Endodermal cell (in vitro differentiated cells): ENCODE data around the gene FAM78A. TPM values are rescaled to one million over a fixed set of nuclear protein-coding genes. Genes with fewer than 3 reads are reported as not detected.

Experiments used
- DNase-seq: peaks from one replicate; pipeline ENCODE4 v3.0.0-alpha.2; 2017
- H3K27ac ChIP-seq: 2 replicates; pipeline ENCODE4 v1.5.1; 2013; ENCODE audit warnings: mild to moderate bottlenecking, low read depth, low read length, moderate library complexity
- H3K27me3 ChIP-seq: 2 replicates; pipeline ENCODE4 v1.6.1; 2013; ENCODE audit warnings: mild to moderate bottlenecking, low read length, moderate library complexity; ENCODE audit not compliant: insufficient read depth, control insufficient read depth, poor library complexity, severe bottlenecking
- H3K36me3 ChIP-seq: 2 replicates; pipeline ENCODE4 v1.7.0; 2013; ENCODE audit warnings: mild to moderate bottlenecking, low read length, moderate library complexity; ENCODE audit not compliant: control insufficient read depth, insufficient read depth
- H3K4me1 ChIP-seq: one replicate; pipeline ENCODE4 v1.7.0; 2013; ENCODE audit warnings: low read length; ENCODE audit not compliant: control insufficient read depth, insufficient read depth
- H3K4me3 ChIP-seq: 2 replicates; pipeline ENCODE4 v1.5.1; 2013; ENCODE audit warnings: mild to moderate bottlenecking, low read length, moderate library complexity
- H3K9ac ChIP-seq: 2 replicates; pipeline ENCODE4 v1.6.1; 2013; ENCODE audit warnings: mild to moderate bottlenecking, low read length, moderate library complexity; ENCODE audit not compliant: poor library complexity, severe bottlenecking; ENCODE audit errors: extremely low read depth
- H3K9me3 ChIP-seq: 2 replicates; pipeline ENCODE4 v1.6.1; 2013; ENCODE audit warnings: mild to moderate bottlenecking, low read length, moderate library complexity; ENCODE audit not compliant: control insufficient read depth
- H3K27ac Mint-ChIP-seq: 2 replicates; pipeline ENCODE4 v1.8.0; 2020; ENCODE audit warnings: mixed read lengths
- H3K27me3 Mint-ChIP-seq: 2 replicates; pipeline ENCODE4 v1.8.0; 2021; ENCODE audit warnings: mild to moderate bottlenecking, mixed read lengths; ENCODE audit not compliant: insufficient read depth
- H3K36me3 Mint-ChIP-seq: 2 replicates; pipeline ENCODE4 v1.8.0; 2020; ENCODE audit warnings: low read depth, mixed read lengths
- H3K4me1 Mint-ChIP-seq: 2 replicates; pipeline ENCODE4 v1.8.0; 2020; ENCODE audit warnings: mixed read lengths
- H3K4me3 Mint-ChIP-seq: 2 replicates; pipeline ENCODE4 v1.8.0; 2020; ENCODE audit warnings: mild to moderate bottlenecking, moderate library complexity, mixed read lengths
- H3K9me3 Mint-ChIP-seq: 2 replicates; pipeline ENCODE4 v1.8.0; 2020; ENCODE audit warnings: mild to moderate bottlenecking, mixed read lengths
- WGBS, 2 experiments: methylation state at CpG; one replicate each; pipeline versions ENCODE4 v1.1.5 to v1.1.7; 2013; ENCODE audit warnings: missing lambda C conversion rate in 2 of 2, mixed read lengths in 1 of 2; ENCODE audit not compliant: insufficient coverage in 1 of 2, insufficient read length in 1 of 2; 5-methylcytosine and 5-hydroxymethylcytosine counted together
- total RNA-seq, 2 donors: library from RNA; stranded (reverse); fragmentation: NEBNext Ultra II Directional in 1 of 2; extraction: Animal tissue kit (Norgen Biotek cat#: 25700) in 1 of 2; gene quantifications; 2 replicates in 1 of 2; 3 replicates in 1 of 2; pipeline ENCODE4 v1.2.1, GENCODE V29; 2021
- TF ChIP-seq, protein P1 (sequence below): fragments of 200-600 bp; sonication (generic); conservative IDR thresholded peaks from 2 replicates; pipeline ENCODE4 v1.5.0; 2021; ENCODE audit warnings: antibody characterized with exemption, mild to moderate bottlenecking

The FAM78A gene
- total RNA-seq, 2 donors from 2014 or later, result 5.5 to 5.6 TPM

DNA sequence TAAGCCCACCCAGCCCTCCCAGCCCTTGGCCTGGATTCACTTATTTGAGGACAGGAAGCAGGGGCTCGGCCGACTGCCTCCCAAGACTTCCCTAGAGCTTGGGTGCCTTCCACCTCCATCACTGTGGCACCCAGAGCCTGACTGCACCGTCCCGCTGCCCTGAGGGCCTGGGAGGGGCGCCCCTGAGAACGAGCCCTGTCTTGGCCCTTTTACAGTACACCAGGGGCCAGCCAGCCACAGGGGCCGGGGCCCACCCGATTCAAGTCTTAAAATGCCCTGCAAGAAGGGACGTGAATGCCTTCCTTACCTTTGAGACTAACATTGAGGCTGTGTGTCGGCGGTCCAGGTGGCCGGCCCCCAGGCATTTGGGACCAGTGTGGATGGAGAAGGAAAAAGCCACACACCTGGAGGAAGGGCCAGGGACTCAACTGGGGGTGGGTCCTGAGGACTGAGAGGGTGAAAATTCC is 16.8 kb downstream of the FAM78A start:
- DNase-seq, result peak; percentile 48
- TF ChIP-seq, protein P1, sequence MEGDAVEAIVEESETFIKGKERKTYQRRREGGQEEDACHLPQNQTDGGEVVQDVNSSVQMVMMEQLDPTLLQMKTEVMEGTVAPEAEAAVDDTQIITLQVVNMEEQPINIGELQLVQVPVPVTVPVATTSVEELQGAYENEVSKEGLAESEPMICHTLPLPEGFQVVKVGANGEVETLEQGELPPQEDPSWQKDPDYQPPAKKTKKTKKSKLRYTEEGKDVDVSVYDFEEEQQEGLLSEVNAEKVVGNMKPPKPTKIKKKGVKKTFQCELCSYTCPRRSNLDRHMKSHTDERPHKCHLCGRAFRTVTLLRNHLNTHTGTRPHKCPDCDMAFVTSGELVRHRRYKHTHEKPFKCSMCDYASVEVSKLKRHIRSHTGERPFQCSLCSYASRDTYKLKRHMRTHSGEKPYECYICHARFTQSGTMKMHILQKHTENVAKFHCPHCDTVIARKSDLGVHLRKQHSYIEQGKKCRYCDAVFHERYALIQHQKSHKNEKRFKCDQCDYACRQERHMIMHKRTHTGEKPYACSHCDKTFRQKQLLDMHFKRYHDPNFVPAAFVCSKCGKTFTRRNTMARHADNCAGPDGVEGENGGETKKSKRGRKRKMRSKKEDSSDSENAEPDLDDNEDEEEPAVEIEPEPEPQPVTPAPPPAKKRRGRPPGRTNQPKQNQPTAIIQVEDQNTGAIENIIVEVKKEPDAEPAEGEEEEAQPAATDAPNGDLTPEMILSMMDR, result no peak
- no peak overlapping the region for H3K9ac ChIP-seq
- Mint-ChIP-seq H3K4me1 (no peaks in the 10 kb centered on the region), H3K36me3 (peaks cover 16% of the 10 kb centered on the region), H3K4me3 (no peak overlapping the region), H3K9me3 (no peaks in the 10 kb centered on the region), H3K27ac (no peak overlapping the region), H3K27me3 (no peaks in the 10 kb centered on the region)
- no peaks in the 10 kb centered on the region for H3K4me1 ChIP-seq
- no peak overlapping the region for H3K4me3 ChIP-seq
- 89 to 92% methylated on average over 3 to 12 of the region's 12 CpGs for WGBS, 2 experiments
- no peaks in the 10 kb centered on the region for H3K9me3 ChIP-seq
- no peak overlapping the region for H3K27ac ChIP-seq
- no peaks in the 10 kb centered on the region for H3K27me3 ChIP-seq
- H3K36me3 ChIP-seq, result no peaks in the 10 kb centered on the region

DNA sequence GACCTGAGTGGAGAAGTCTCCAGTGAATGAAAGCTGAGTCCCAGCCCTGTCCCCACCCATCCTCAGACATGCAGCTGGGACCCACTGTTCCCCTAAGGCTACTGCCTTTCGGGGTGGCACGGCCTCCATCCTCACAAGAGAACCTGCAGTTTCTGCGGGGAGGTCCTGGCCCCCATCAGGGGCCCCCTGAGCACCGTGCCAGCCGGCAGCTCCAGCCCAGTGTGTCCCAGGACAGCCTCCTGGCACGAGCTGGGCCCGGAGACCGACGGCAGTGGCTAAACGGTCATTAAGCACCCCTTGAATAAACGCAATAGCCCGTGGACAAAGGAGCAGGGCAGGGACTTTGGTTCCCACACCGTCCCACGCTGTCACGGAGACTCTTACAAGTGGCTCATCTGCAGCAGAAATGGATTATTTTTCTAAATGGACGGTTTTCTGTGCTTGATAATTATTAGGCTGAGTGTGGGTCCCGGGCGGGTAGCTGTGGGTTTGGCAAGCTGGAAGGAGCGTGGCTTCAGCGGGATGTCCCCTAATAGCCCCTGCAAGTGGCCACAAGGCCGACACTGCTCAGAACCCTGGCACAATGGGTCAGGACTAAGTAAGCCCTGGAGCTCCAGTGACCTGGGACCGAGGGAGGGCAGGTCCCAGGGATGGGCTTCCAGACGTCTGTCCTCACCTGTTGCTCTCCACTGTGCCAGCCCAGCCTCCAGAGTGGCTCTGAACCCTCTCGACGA is 17.4 kb downstream of the FAM78A start:
- TF ChIP-seq, protein P1, result no peak
- Mint-ChIP-seq H3K9me3 (no peaks in the 10 kb centered on the region), H3K4me1 (no peaks in the 10 kb centered on the region), H3K27me3 (no peaks in the 10 kb centered on the region), H3K4me3 (no peak overlapping the region), H3K36me3 (peaks cover 16% of the 10 kb centered on the region), H3K27ac (no peak overlapping the region)
- Histone ChIP-seq H3K27me3 (no peaks in the 10 kb centered on the region), H3K36me3 (no peaks in the 10 kb centered on the region), H3K4me3 (no peak overlapping the region), H3K9me3 (no peaks in the 10 kb centered on the region), H3K4me1 (no peaks in the 10 kb centered on the region), H3K9ac (no peak overlapping the region), H3K27ac (no peak overlapping the region)
- DNase-seq, result peak; percentile 36
- WGBS, 2 experiments, result 86 to 89% methylated on average over 16 to 25 of the region's 25 CpGs

DNA sequence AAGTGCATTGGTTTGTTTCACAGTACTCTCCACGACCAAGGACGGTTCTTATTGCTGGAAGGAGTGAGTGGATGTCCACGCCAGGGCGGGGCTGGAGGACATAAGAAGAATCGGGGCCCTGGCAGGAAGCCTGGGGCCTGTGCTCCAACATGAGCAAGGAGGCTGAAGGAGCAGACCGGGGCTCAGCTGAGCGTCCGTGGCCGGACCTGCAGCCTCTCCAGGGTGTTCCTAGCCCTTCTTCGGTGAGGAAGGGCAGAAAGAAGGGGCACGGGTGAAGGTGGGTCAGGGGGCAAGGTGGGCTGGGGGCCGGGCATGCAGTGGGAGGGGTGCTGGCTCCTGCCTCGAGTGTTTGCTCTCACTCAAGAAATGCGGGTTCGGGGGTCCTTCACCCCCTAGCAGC is 18.1 kb downstream of the FAM78A start:
- no peak overlapping the region for H3K4me3 Mint-ChIP-seq
- Histone ChIP-seq H3K4me1 (no peaks in the 10 kb centered on the region), H3K9ac (no peak overlapping the region), H3K27me3 (no peaks in the 10 kb centered on the region), H3K9me3 (no peaks in the 10 kb centered on the region), H3K27ac (no peak overlapping the region), H3K4me3 (no peak overlapping the region), H3K36me3 (no peaks in the 10 kb centered on the region)
- WGBS, 2 experiments, result 91 to 92% methylated on average over 6 to 15 of the region's 15 CpGs
- H3K27ac Mint-ChIP-seq, result no peak overlapping the region
- no peaks in the 10 kb centered on the region for H3K9me3 Mint-ChIP-seq
- no peak for DNase-seq
- H3K4me1 Mint-ChIP-seq, result no peaks in the 10 kb centered on the region
- TF ChIP-seq, protein P1, result no peak
- no peaks in the 10 kb centered on the region for H3K27me3 Mint-ChIP-seq
- peaks cover 16% of the 10 kb centered on the region for H3K36me3 Mint-ChIP-seq
